Spleen (tissue), 11 donors: Measurements from ENCODE around the gene PAQR4. TPM values are rescaled to one million over a fixed set of nuclear protein-coding genes. Genes with fewer than 3 reads are reported as not detected.
"Not testable (repeated sequence)": the region's sequence is repeated elsewhere in the genome, so short reads cannot be mapped to it uniquely, and the experiment has no call there.

Source experiments
- DNase-seq: peaks from one replicate; pipeline ENCODE4 v3.0.0-alpha.2; 2020
- H3K27ac ChIP-seq, 8 donors: fragments of 200-600 bp; sonication (generic) in 7 of 8; 1 replicate in 4 of 8; 2 replicates in 4 of 8; pipeline versions ENCODE4 v1.5.0 to v1.8.0; 2016 to 2021; ENCODE audit warnings: inconsistent platforms in 4 of 8, mild to moderate bottlenecking in 4 of 8, moderate library complexity in 1 of 8
- H3K27me3 ChIP-seq, 7 donors: fragments of 200-600 bp; sonication (generic) in 6 of 7; replicated peaks in 1 of 7; 1 replicate in 4 of 7; 2 replicates in 3 of 7; pipeline versions ENCODE4 v1.5.0 to v1.8.0; 2016 to 2021; ENCODE audit warnings: inconsistent platforms in 3 of 7, mild to moderate bottlenecking in 1 of 7
- H3K36me3 ChIP-seq, 6 donors: fragments of 200-600 bp; sonication (generic) in 5 of 6; 1 replicate in 4 of 6; 2 replicates in 2 of 6; pipeline versions ENCODE4 v1.5.0 to v1.8.0; 2016 to 2021; ENCODE audit warnings: inconsistent platforms in 2 of 6
- H3K4me1 ChIP-seq, 6 donors: fragments of 200-600 bp; sonication (generic) in 5 of 6; 1 replicate in 3 of 6; 2 replicates in 3 of 6; pipeline versions ENCODE4 v1.5.0 to v1.8.0; 2016 to 2021; ENCODE audit warnings: inconsistent platforms in 3 of 6
- H3K4me3 ChIP-seq, 8 donors: fragments of 200-600 bp; sonication (generic) in 7 of 8; 1 replicate in 4 of 8; 2 replicates in 4 of 8; pipeline versions ENCODE4 v1.5.0 to v1.8.0; 2016 to 2021; ENCODE audit warnings: inconsistent platforms in 4 of 8, mild to moderate bottlenecking in 4 of 8, moderate library complexity in 2 of 8
- H3K9me3 ChIP-seq, 8 donors: fragments of 200-600 bp; sonication (generic) in 7 of 8; 1 replicate in 4 of 8; 2 replicates in 4 of 8; pipeline versions ENCODE4 v1.5.0 to v1.8.0; 2016 to 2021; ENCODE audit warnings: inconsistent platforms in 4 of 8
- POLR2A ChIP-seq, 3 donors: fragments of 450-650 bp; IDR thresholded peaks; one replicate each; pipeline ENCODE4 v1.5.1; 2017; ENCODE audit warnings: antibody characterized with exemption in 3 of 3, mild to moderate bottlenecking in 1 of 3
- POLR2AphosphoS5 ChIP-seq, 3 donors: sonication (generic); formaldehyde crosslinking; IDR thresholded peaks; one replicate each; pipeline ENCODE4 v1.5.1; 2017; ENCODE audit warnings: antibody characterized with exemption in 3 of 3
- WGBS, 5 donors: extraction: QIAGEN DNeasy Blood & Tissue Kit in 3 of 5; methylation state at CpG; one replicate each; pipeline versions ENCODE4 v1.1.5 to v1.1.7; 2013 to 2018; 5-methylcytosine and 5-hydroxymethylcytosine counted together
- intact Hi-C: fragments of 100-400 bp; cut with DNase I; formaldehyde crosslinking; loops from one replicate; pipeline ENCODE4 v1.15.0; 2023; ENCODE audit warnings: low total_unique reads
- polyA plus RNA-seq, 3 donors: library from polyadenylated mRNA; stranded (reverse); fragments of 200-250 nt; gene quantifications; one replicate each; pipeline ENCODE4 v1.2.1, GENCODE V29; 2013
- total RNA-seq, 7 donors: library from RNA; depleted of rRNA in 3 of 7; stranded (reverse); fragments of >200 nt in 3 of 7; fragmentation: NEBNext Ultra II Directional in 4 of 7; extraction: Animal tissue kit (Norgen Biotek cat#: 25700) in 4 of 7; gene quantifications; one replicate each; pipeline versions ENCODE4 v1.1.0 to v1.2.1, GENCODE V29; 2016 to 2021
- TF ChIP-seq, protein P1 (sequence below), 11 experiments: fragments of 200-600 bp in 7 of 11; fragments of 450-650 bp in 4 of 11; sonication (generic) in 4 of 11; IDR thresholded peaks in 8 of 11; conservative IDR thresholded peaks in 3 of 11; 1 replicate in 7 of 11; 2 replicates in 4 of 11; pipeline versions ENCODE4 v1.4.0 to v1.8.0; 2016 to 2021; ENCODE audit warnings: antibody characterized with exemption in 11 of 11, inconsistent platforms in 4 of 11, mild to moderate bottlenecking in 1 of 11
- donor health status: healthy with polysubstance abuse.
- donor health status: DM: no; HTN: no; CAD: no; lungs with moderate emphysema.
- donor health status: DM: no; HTN: no; CAD: no.
- donor health status: Bipolar disorder and iron deficiency.
- donor health status: healthy.
- donor health status: DM: no; HTN: no; CAD: no.
- donor health status: DM: yes; HTN: yes; CAD: no.

PAQR4 gene
- total and polyA plus RNA-seq, 10 donors: 2.1 to 9.0 (median 6.3) TPM

DNA sequence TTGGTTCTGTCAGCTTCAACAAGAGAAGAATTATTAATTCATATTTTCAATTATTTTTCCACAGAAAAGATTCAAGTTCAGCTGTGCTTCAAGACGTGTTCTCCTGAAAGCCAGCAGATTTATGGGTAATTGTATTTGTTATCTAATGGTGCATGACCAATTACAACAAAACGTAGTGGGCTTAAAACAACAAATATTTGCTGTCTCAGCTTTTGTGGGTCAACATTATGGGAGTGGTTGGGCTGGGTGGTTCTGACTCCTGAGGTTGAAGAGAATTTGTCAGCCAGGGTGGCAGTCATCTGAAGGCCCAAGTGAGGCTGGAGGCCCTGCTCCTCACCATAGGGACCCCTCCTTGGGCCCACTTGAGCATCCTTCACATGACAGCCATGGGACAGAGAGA, 29.2 kb upstream of the PAQR4 start:
- Histone ChIP-seq H3K36me3 (peaks cover 5 to 100% (median 75%) of the 10 kb centered on the region in 6 donors), H3K27ac (no peak overlapping the region), H3K9me3 (no peaks in the 10 kb centered on the region), H3K27me3 (no peaks in the 10 kb centered on the region), H3K4me1 (no peaks in the 10 kb centered on the region), H3K4me3 (no peak overlapping the region)
- intact Hi-C loops: no loop called here
- 87 to 94% (median 89%) methylated on average over 2 of the region's 2 CpGs for WGBS, 5 donors
- DNase-seq: no peak
- TF ChIP-seq POLR2AphosphoS5 (IDR thresholded peaks at IDR 0.05) (no peak), POLR2A (IDR thresholded peaks at IDR 0.05) (no peak)
- TF ChIP-seq, protein P1, sequence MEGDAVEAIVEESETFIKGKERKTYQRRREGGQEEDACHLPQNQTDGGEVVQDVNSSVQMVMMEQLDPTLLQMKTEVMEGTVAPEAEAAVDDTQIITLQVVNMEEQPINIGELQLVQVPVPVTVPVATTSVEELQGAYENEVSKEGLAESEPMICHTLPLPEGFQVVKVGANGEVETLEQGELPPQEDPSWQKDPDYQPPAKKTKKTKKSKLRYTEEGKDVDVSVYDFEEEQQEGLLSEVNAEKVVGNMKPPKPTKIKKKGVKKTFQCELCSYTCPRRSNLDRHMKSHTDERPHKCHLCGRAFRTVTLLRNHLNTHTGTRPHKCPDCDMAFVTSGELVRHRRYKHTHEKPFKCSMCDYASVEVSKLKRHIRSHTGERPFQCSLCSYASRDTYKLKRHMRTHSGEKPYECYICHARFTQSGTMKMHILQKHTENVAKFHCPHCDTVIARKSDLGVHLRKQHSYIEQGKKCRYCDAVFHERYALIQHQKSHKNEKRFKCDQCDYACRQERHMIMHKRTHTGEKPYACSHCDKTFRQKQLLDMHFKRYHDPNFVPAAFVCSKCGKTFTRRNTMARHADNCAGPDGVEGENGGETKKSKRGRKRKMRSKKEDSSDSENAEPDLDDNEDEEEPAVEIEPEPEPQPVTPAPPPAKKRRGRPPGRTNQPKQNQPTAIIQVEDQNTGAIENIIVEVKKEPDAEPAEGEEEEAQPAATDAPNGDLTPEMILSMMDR (IDR thresholded peaks at IDR 0.05 in 8 of 11, conservative IDR thresholded peaks at IDR 0.05 in 3 of 11): no peak

DNA sequence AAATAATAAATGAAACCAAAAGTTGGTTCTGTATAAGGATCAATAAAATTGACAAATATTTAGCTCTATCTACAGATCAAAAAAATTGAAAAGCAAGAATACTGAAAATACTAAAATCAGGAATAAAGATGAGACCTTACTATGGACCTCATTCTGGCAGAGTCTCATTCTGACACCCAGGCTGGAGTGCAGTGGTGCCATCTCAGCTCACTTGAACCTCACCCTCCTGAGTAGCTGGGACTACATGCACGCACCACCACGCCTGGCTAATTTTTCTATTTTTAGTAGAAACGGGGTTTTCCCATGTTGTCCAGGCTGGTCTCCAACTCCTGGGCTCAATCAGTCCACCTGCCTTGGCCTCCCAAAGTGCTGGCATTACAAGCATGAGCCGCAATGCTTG, 27.1 kb upstream of the PAQR4 start:
- no peak for DNase-seq
- Histone ChIP-seq H3K27me3 (no peaks in the 10 kb centered on the region), H3K27ac (no peak overlapping the region), H3K9me3 (no peaks in the 10 kb centered on the region), H3K36me3 (peaks cover 5 to 85% (median 58%) of the 10 kb centered on the region in 6 donors), H3K4me1 (no peaks in the 10 kb centered on the region), H3K4me3 (no peak overlapping the region)
- 81 to 88% (median 82%) methylated on average over 4 of the region's 4 CpGs for WGBS, 5 donors
- no peak for TF ChIP-seq POLR2AphosphoS5 (IDR thresholded peaks at IDR 0.05)
- TF ChIP-seq POLR2A (IDR thresholded peaks at IDR 0.05): no peak
- TF ChIP-seq, protein P1 (IDR thresholded peaks at IDR 0.05 in 8 of 11, conservative IDR thresholded peaks at IDR 0.05 in 3 of 11): no peak
- intact Hi-C loops: no loop called here

DNA sequence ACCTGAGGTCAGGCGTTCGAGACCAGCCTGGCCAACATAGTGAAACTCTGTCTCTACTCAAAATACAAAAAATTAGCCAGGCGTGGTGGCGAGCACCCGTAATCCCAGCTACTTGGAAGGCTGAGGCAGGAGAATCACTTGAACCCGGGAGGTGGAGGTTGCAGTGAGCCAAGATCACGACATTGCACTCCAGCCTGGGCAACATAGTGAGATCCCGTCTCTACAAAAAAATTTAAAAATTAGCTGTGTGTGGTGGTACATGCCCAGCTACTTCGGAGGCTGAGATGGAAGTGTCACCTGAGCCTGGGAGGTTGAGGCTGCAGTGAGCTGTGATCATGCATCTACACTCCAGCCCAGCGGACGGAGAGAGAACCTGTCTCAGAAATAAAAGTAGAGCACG, 25.4 kb upstream of the PAQR4 start:
- H3K27ac ChIP-seq, H3K4me3 ChIP-seq, H3K27me3 ChIP-seq, H3K4me1 ChIP-seq, DNase-seq, intact Hi-C loops, H3K9me3 ChIP-seq: not testable (repeated sequence)
- peaks cover 5 to 75% (median 44%) of the 10 kb centered on the region in 6 donors for H3K36me3 ChIP-seq
- 78 to 94% (median 86%) methylated on average over 11 to 12 of the region's 12 CpGs for WGBS, 5 donors

DNA sequence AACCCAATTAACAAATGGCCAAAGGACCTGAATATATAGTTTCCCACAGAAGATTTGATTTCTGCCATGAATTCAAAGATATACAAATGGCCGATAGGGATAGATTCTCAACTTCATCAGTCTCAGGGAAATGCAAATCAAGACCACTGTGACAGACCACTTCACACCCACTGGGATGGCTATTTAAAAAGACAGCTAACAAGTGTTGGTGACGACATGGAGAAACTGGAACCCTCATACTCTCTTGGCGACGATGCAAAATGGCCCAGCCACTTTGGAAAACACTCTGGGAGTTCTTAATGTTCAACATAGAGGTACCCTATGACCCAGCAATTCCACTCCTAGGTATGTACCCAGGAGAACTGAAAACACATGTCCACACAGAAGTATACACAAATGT, 22.5 kb upstream of the PAQR4 start:
- intact Hi-C loops: no loop called here
- 86 to 98% (median 95%) methylated on average over 4 of the region's 4 CpGs for WGBS, 5 donors

More for the DNA sequence above, 22.5 kb upstream of the PAQR4 start:
- DNase-seq: no peak
- no peak overlapping the region for H3K27ac ChIP-seq
- no peaks in the 10 kb centered on the region for H3K27me3 ChIP-seq
- H3K4me1 ChIP-seq: no peaks in the 10 kb centered on the region
- H3K4me3 ChIP-seq: no peak overlapping the region
- no peaks in the 10 kb centered on the region for H3K9me3 ChIP-seq
- TF ChIP-seq POLR2A (IDR thresholded peaks at IDR 0.05): no peak
- TF ChIP-seq, protein P1 (IDR thresholded peaks at IDR 0.05 in 8 of 11, conservative IDR thresholded peaks at IDR 0.05 in 3 of 11): no peak
- TF ChIP-seq POLR2AphosphoS5 (IDR thresholded peaks at IDR 0.05): no peak
- peaks cover 0 to 65% (median 27%) of the 10 kb centered on the region in 6 donors for H3K36me3 ChIP-seq
